ENCODE data around the gene BTAF1. TPM values are rescaled to one million over a fixed set of nuclear protein-coding genes. Genes with fewer than 3 reads are reported as not detected.

BTAF1 gene
- total RNA-seq, 1 experiment from 2014 or later = 42.5 TPM

DNA sequence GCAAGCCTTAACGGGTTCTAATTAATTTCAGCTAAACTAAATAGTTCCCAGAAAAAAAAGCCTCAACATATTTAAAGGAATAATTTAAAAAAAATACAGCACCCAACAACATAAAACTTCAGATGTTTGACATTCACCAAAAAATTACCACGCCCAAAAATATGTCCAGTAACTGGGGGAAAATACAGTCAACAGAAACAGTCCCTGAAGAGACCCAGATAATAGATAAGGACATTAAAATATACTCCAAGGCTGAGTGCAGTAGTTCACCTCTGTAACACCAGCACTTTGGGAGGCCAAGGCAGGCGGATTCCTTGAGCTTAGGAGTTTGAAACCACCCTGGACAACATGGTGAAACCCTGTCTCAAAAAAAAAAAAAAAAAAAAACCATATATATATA is 78.0 kb downstream of the BTAF1 start:
- no peaks in the 10 kb centered on the region for H3K9me3 ChIP-seq (ENCODE audit: control insufficient read depth in 1 of 2, insufficient read depth in 1 of 2, low read depth in 1 of 2, low read length in 2 of 2)
- TF ChIP-seq POLR2AphosphoS5 (IDR thresholded peaks at IDR 0.05; ENCODE audit: low read depth, low read length) = no peak
- no peak for TF ChIP-seq ZNF274 (IDR thresholded peaks at IDR 0.05; ENCODE audit: low read depth, low read length)
- no peak for TF ChIP-seq ELF1 (IDR thresholded peaks at IDR 0.05; ENCODE audit: borderline replicate concordance, low read depth)
- TF ChIP-seq ZFX (IDR thresholded peaks at IDR 0.05) = no peak
- TF ChIP-seq, protein P1, sequence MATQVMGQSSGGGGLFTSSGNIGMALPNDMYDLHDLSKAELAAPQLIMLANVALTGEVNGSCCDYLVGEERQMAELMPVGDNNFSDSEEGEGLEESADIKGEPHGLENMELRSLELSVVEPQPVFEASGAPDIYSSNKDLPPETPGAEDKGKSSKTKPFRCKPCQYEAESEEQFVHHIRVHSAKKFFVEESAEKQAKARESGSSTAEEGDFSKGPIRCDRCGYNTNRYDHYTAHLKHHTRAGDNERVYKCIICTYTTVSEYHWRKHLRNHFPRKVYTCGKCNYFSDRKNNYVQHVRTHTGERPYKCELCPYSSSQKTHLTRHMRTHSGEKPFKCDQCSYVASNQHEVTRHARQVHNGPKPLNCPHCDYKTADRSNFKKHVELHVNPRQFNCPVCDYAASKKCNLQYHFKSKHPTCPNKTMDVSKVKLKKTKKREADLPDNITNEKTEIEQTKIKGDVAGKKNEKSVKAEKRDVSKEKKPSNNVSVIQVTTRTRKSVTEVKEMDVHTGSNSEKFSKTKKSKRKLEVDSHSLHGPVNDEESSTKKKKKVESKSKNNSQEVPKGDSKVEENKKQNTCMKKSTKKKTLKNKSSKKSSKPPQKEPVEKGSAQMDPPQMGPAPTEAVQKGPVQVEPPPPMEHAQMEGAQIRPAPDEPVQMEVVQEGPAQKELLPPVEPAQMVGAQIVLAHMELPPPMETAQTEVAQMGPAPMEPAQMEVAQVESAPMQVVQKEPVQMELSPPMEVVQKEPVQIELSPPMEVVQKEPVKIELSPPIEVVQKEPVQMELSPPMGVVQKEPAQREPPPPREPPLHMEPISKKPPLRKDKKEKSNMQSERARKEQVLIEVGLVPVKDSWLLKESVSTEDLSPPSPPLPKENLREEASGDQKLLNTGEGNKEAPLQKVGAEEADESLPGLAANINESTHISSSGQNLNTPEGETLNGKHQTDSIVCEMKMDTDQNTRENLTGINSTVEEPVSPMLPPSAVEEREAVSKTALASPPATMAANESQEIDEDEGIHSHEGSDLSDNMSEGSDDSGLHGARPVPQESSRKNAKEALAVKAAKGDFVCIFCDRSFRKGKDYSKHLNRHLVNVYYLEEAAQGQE (IDR thresholded peaks at IDR 0.05; ENCODE audit: low read depth) = no peak
- H3K9ac ChIP-seq (ENCODE audit: low read length) = no peak overlapping the region
- ATAC-seq (no peak), DNase-seq (ENCODE audit: low read depth, low spot score) (no peak)
- H4K20me1 ChIP-seq (ENCODE audit: insufficient read depth) = no peaks in the 10 kb centered on the region
- H3K4me1 ChIP-seq (ENCODE audit: control insufficient read depth in 1 of 2, insufficient read depth in 2 of 2, low read length in 2 of 2) = no peaks in the 10 kb centered on the region
- H3K79me2 ChIP-seq (ENCODE audit: insufficient read depth, low read length) = 0 out of 2 replicates have a peak, but pooled peaks cover 3% of the 10 kb centered on the region
- H3K4me3 ChIP-seq (replicated peaks in 1 of 2; ENCODE audit: low read depth in 1 of 2, low read length in 2 of 2) = no peak overlapping the region
- RAD21 ChIA-PET (ENCODE audit: low non-redundant PET in 1 of 2, low total read pairs in 2 of 2, uncharacterized antibody in 2 of 2, unreplicated experiment in 2 of 2) = no interaction called here
- peaks cover 14 to 26% of the 10 kb centered on the region in 2 experiments; a peak in 3 of 4 replicates for H3K36me3 ChIP-seq (ENCODE audit: control insufficient read depth in 1 of 2, insufficient read depth in 2 of 2, low read length in 2 of 2)
- H3K27me3 ChIP-seq (ENCODE audit: insufficient read depth, low read length) = no peaks in the 10 kb centered on the region
- no peak overlapping the region for H3K27ac ChIP-seq (ENCODE audit: low read depth, low read length)
- no peaks in the 10 kb centered on the region for H3K9me2 ChIP-seq (ENCODE audit: insufficient read depth)
- POLR2A ChIA-PET = no interaction called here
- H2AFZ ChIP-seq (ENCODE audit: low read depth, low read length, poor library complexity, severe bottlenecking) = no peak overlapping the region
- CTCF ChIA-PET = no interaction called here
- BruUV-seq (replicated peaks) = no TSS peak
- no peak overlapping the region for H3K4me2 ChIP-seq (ENCODE audit: low read length)
- intact Hi-C loops (cut with micrococcal nuclease) = no loop called here

DNA sequence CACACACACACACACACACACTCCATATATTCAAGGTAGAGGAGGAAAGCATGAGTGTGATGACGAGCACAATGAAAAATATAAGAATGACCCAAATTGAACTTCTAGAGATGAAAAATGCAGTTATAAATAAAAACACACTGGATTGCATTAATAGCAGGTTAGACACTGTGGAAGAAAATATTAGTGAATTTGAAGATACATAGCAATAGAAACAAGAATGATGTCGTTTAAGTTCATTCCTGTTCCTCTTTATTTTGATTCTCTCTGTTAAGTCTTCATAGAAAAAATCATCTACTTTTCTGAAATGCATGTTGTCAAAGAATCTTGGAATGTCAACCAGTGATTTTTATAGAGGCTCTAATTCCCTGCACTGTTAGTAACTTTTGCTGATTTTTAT is 78.4 kb downstream of the BTAF1 start:
- Histone ChIP-seq H4K20me1 (ENCODE audit: insufficient read depth) (no peaks in the 10 kb centered on the region), H2AFZ (ENCODE audit: low read depth, low read length, poor library complexity, severe bottlenecking) (no peak overlapping the region), H3K9me2 (ENCODE audit: insufficient read depth) (no peaks in the 10 kb centered on the region), H3K9me3 (ENCODE audit: control insufficient read depth in 1 of 2, insufficient read depth in 1 of 2, low read depth in 1 of 2, low read length in 2 of 2) (no peaks in the 10 kb centered on the region), H3K4me1 (ENCODE audit: control insufficient read depth in 1 of 2, insufficient read depth in 2 of 2, low read length in 2 of 2) (no peaks in the 10 kb centered on the region), H3K27me3 (ENCODE audit: insufficient read depth, low read length) (no peaks in the 10 kb centered on the region), H3K27ac (ENCODE audit: low read depth, low read length) (no peak overlapping the region), H3K4me3 (replicated peaks in 1 of 2; ENCODE audit: low read depth in 1 of 2, low read length in 2 of 2) (no peak overlapping the region), H3K4me2 (ENCODE audit: low read length) (no peak overlapping the region), H3K36me3 (ENCODE audit: control insufficient read depth in 1 of 2, insufficient read depth in 2 of 2, low read length in 2 of 2) (peaks cover 14 to 24% of the 10 kb centered on the region in 2 experiments; a peak in 2 of 4 replicates), H3K79me2 (ENCODE audit: insufficient read depth, low read length) (0 out of 2 replicates have a peak, but pooled peaks cover 3% of the 10 kb centered on the region), H3K9ac (ENCODE audit: low read length) (no peak overlapping the region)
- no peak for ATAC-seq
- intact Hi-C loops (cut with micrococcal nuclease) = no loop called here
- TF ChIP-seq CBX3 (IDR thresholded peaks at IDR 0.05; ENCODE audit: low read depth) (no peak), JUND (IDR thresholded peaks at IDR 0.05) (no peak), SRF (IDR thresholded peaks at IDR 0.05; ENCODE audit: low read depth) (no peak), EZH2phosphoT487 (IDR thresholded peaks at IDR 0.05; ENCODE audit: borderline replicate concordance) (no peak), POLR2A (IDR thresholded peaks at IDR 0.05; ENCODE audit: borderline replicate concordance, extremely low read depth, insufficient read depth, insufficient read length) (no peak), ZNF274 (IDR thresholded peaks at IDR 0.05; ENCODE audit: low read depth, low read length) (no peak), YY1 (IDR thresholded peaks at IDR 0.05; ENCODE audit: extremely low read depth, insufficient replicate concordance, low read depth, low read length) (no peak), POLR2AphosphoS5 (IDR thresholded peaks at IDR 0.05; ENCODE audit: low read depth, low read length) (no peak), SIN3A (IDR thresholded peaks at IDR 0.05; ENCODE audit: low read depth) (no peak), EZH2 (IDR thresholded peaks at IDR 0.05) (no peak), FOSL1 (IDR thresholded peaks at IDR 0.05; ENCODE audit: low read depth) (no peak), ZFX (IDR thresholded peaks at IDR 0.05) (no peak), TCF7L2 (IDR thresholded peaks at IDR 0.05; ENCODE audit: borderline replicate concordance, extremely low read depth, insufficient read depth, insufficient read length) (no peak)
- TF ChIP-seq, protein P2, sequence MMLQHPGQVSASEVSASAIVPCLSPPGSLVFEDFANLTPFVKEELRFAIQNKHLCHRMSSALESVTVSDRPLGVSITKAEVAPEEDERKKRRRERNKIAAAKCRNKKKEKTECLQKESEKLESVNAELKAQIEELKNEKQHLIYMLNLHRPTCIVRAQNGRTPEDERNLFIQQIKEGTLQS (IDR thresholded peaks at IDR 0.05) = no peak
- TF ChIP-seq, protein P3, sequence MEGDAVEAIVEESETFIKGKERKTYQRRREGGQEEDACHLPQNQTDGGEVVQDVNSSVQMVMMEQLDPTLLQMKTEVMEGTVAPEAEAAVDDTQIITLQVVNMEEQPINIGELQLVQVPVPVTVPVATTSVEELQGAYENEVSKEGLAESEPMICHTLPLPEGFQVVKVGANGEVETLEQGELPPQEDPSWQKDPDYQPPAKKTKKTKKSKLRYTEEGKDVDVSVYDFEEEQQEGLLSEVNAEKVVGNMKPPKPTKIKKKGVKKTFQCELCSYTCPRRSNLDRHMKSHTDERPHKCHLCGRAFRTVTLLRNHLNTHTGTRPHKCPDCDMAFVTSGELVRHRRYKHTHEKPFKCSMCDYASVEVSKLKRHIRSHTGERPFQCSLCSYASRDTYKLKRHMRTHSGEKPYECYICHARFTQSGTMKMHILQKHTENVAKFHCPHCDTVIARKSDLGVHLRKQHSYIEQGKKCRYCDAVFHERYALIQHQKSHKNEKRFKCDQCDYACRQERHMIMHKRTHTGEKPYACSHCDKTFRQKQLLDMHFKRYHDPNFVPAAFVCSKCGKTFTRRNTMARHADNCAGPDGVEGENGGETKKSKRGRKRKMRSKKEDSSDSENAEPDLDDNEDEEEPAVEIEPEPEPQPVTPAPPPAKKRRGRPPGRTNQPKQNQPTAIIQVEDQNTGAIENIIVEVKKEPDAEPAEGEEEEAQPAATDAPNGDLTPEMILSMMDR (IDR thresholded peaks at IDR 0.05 in 2 of 3, conservative IDR thresholded peaks at IDR 0.05 in 1 of 3; ENCODE audit: borderline replicate concordance in 1 of 3, insufficient read depth in 1 of 3, low read depth in 2 of 3, low read length in 2 of 3) = no peak
- no TSS peak for BruUV-seq (replicated peaks)
- CTCF ChIA-PET = no interaction called here
- POLR2A ChIA-PET = no interaction called here
- DNase-seq (ENCODE audit: low read depth, low spot score) = no peak
- RAD21 ChIA-PET (ENCODE audit: low non-redundant PET in 1 of 2, low total read pairs in 2 of 2, uncharacterized antibody in 2 of 2, unreplicated experiment in 2 of 2) = no interaction called here
